Measurements from ENCODE around the gene ZNF227. TPM values are rescaled to one million over a fixed set of nuclear protein-coding genes. Genes with fewer than 3 reads are reported as not detected.
"Not testable (repeated sequence)": the region's sequence is repeated elsewhere in the genome, so short reads cannot be mapped to it uniquely, and the experiment has no call there.

The ZNF227 gene
- polyA plus RNA-seq (2013, experiment 1 of 2; ENCODE audit: insufficient read length), result 6.5 TPM
- 5.7 TPM for polyA plus RNA-seq (2013, experiment 2 of 2; ENCODE audit: insufficient read length)

GRCh38 chr19:44212250-44212865, at the start of gene ZNF227:
ZNF227 (plus strand) TSS chr19:44212532; CDS start chr19:44217793, 5,261 bp downstream.
- peak; percentile 97 for DNase-seq

DNA sequence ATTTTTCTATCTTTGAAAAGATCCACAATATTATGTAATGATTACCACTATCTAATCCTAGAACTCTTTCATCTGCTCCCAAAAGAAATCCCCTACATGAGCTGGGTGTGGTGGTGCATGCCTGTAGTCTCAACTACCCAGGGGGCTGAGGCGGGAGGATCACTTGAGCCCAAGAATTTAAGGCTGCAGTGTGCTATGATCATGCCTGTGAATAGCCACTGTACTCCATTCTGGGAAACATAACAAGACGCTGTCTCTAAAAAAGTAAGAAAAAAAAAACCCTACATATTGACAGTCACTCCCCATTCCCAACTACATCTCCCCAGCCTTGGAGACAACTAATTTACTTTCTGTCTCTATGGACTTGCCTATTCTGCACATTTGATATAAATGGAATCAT, 48.5 kb upstream of the ZNF227 start:
- DNase-seq, result no peak

DNA sequence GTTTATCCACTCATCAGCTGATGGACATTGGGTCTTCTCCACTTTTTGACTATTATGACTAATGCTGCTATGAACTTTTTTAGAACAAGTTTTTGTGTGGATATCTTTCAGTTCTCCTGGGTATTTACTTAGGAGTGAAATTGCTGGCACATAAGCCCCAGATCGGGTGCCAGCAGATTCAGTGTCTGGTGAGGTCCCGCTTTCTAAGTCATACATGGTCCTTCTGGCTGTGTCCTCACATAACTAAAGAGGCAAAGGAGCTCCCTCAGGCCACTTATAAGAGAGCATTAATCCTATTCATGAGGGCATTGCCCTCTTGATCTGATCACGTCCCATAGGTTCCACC, 48.0 kb upstream of the ZNF227 start:
- no peak for DNase-seq

GRCh38 chr19:44164673-44165512, 47.4 kb upstream of the ZNF227 start, which contains the start of gene ZNF226:
ZNF226 (plus strand) TSS chr19:44165100; CDS start chr19:44170081, 4,981 bp downstream.
- DNase-seq, result peak; percentile 99

GRCh38 chr19:44170660-44171059, 41.7 kb upstream of the ZNF227 start:
- not testable (repeated sequence) for DNase-seq

DNA sequence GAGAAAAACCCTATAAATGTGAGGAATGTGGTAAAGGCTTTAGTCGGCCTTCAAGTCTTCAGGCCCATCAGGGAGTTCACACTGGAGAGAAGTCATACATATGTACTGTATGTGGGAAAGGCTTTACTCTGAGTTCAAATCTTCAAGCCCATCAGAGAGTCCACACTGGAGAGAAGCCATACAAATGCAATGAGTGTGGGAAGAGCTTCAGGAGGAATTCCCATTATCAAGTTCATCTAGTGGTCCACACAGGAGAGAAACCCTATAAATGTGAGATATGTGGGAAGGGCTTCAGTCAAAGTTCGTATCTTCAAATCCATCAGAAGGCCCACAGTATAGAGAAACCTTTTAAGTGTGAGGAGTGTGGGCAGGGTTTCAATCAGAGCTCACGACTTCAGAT, 35.7 kb upstream of the ZNF227 start:
- no peak for DNase-seq

DNA sequence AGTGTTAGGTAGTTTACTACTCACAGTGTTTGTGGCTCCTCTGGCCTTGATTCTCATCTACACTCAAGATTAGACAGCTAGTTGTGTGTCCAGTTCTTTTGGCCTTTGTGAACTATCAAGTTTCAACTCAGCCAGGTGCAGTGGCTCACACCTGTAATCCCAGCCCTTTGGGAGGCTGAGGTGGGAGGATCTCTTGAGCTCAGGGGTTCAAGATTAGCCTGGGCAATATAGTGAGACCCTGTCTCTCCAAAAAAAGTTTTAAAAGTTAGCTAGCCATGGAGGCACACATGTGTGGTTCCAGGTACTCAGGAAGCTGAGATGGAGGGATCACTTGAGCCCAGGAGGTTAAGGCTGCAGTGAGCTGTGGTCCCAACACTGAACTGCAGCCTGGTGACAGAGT, 31.4 kb upstream of the ZNF227 start:
- no peak for DNase-seq

DNA sequence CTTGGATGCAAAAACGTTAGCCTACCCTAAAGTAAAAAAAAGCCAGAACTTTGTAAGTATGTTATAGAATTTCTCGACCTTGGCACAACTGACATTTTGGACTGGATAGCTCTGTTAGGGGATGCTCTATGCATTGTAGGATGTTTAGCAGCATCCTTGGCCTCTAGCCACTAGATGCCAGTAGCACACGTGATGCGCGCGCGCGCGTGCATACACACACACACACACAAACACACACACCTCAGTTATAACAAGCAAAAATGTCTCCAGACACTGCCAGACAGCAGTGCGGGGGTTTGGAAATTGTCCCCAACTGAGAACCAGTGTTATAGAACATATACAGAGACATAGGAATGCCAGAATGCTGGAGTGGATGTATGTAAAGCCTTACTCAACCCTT, 30.2 kb upstream of the ZNF227 start:
- no peak for DNase-seq

DNA sequence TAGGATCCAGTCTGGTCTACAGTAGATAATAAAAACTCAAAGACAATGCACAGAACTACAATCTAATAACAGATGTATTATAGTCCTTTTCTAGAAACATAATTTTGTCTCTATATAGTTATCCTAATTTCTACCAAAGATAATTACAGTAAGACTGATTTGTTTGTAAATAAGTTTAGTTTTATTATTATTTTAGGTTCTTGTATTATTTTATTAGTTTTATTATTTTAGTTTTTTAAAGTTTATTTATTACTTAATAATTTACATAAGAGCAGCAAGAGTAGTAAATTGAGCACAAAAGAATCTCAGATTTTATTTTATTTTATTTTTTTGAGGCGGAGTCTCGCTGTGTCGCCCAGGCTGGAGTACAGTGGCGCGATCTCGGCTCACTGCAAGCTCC, 22.3 kb upstream of the ZNF227 start:
- DNase-seq, result no peak

DNA sequence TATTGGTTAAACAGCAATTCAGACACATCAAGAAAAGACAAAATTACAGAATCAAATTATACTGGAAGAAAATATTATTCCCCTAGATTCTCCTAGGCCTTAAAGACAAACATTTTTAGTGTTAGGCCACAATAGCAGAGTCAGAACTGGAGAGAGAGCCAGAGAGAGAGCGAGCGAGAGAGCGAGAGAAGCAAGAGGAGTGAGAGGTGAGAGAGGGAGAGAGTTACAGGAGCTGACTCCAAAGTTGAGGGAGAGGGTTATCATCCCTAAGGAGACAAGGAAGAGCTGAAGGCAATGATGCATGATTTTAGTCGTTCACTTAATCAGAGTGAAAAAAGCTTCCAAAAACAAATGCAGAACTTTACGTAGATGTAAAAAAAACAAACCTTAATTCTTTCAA, 20.2 kb upstream of the ZNF227 start:
- DNase-seq, result no peak

GRCh38 chr19:44196772-44197171, 15.6 kb upstream of the ZNF227 start:
- DNase-seq, result no peak

DNA sequence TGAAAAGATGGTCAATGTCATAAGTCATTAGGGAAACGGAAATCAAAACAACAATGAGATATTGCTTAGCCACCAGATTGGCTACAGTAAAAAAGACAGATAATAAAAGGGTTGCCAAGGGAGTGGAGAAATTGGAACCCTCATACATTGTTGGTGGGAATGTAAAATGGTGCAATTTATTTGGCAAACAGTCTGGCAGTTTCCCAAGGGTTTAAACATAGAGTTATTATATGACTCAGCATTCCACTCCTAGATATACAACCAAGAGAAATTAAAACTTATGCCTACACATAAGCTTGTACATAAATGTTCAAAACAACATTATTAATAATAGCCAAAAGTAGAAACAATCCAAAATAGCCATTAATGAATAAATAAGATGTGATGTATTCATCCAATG, 9.9 kb upstream of the ZNF227 start:
- DNase-seq, result peak; percentile 5

- no peak for DNase-seq
Measured at GRCh38 chr19:44202974-44203373, 9.4 kb upstream of the ZNF227 start.

- DNase-seq, result not testable (repeated sequence)
Measured at GRCh38 chr19:44203877-44204276, 8.5 kb upstream of the ZNF227 start.

- DNase-seq, result no peak
Measured at GRCh38 chr19:44204772-44205171, 7.6 kb upstream of the ZNF227 start.

DNA sequence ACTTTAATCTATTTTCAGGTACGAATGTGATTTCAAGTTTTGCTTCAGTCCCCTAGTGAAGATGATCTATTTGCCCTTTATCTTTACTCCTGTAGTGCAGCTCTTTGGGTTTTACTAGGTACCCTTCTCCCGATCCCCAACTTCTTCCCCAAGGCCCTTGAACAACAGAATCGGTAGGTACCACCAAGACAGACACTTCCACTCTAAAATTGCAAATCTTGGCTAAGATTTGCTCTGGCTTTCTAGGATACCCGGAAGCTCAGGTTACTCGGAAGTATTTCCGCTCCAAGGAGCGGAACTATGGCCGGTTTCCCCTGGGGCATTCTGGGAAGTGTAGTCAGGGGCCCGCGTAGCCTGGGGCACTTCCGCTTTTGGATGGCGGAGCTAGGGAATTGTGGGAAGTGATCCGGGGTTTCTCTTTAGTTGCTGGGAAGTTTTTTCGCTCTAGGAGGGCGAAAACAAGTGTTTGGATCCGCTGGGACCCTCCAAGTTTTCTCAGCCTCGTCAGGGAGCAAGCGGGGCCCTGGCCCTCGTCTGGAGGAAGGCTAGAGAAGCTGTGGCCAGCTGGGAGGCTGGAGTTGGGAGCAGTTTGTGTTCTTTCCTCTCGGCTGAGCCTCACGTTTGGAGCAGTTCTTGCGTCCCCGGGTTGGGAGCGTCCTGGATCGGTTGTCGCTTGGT, 5.1 kb upstream of the ZNF227 start:
- peak; percentile 96 for DNase-seq

DNA sequence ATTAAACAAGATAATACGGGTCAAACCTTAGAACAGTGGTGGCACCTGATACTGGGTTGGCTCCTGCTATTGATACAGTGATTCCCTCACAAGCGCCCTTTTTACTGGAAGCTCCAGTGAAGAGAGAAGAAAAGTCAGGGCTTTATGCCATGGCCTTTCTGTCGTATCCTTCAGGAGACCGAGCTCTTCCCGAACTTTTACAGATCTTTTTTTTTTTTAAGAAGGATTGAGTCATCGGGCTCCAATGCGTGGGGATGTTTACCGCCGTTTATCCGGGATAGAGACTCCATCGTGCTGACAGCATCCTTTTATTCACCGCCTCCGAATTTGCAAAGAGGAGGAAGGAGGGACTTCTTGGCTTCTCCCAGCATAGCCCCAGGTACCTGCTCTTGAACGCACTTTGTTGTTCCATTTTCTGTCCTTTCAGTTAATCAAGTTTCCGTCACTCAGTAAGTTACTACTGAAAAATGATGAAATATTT, 574 bp downstream of the ZNF227 start:
- DNase-seq, result peak; percentile 23

DNA sequence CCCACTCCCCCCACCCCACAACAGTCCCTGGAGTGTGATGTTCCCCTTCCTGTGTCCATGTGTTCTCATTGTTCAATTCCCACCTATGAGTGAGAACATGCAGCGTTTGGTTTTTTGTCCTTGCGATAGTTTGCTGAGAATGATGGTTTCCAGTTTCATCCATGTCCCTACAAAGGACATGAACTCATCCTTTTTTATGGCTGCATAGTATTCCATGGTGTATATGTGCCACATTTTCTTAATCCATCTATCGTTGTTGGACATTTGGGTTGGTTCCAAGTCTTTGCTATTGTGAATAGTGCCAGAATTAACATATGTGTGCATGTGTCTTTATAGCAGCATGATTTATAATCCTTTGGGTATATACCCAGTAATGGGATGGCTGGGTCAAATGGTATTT, 7.6 kb downstream of the ZNF227 start:
- not testable (repeated sequence) for DNase-seq

- not testable (repeated sequence) for DNase-seq
Measured at GRCh38 chr19:44220761-44221160, 8.4 kb downstream of the ZNF227 start.

DNA sequence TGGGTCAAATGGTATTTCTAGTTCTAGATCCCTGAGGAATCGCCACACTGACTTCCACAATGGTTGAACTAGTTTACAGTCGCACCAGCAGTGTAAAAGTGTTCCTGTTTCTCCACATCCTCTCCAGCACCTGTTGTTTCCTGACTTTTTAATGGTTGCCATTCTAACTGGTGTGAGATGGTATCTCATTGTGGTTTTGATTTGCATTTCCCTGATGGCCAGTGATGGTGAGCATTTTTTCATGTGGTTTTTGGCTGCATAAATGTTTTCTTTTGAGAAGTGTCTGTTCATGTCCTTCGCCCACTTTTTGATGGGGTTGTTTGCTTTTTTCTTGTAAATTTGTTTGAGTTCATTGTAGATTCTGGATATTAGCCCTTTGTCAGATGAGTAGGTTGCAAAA, 9.0 kb downstream of the ZNF227 start:
- not testable (repeated sequence) for DNase-seq

- no peak for DNase-seq
Measured at GRCh38 chr19:44228318-44228717, 16.0 kb downstream of the ZNF227 start.

- no peak for DNase-seq
Measured at GRCh38 chr19:44232867-44233266, 20.5 kb downstream of the ZNF227 start.

- no peak for DNase-seq
Measured at GRCh38 chr19:44236384-44236783, 24.1 kb downstream of the ZNF227 start.

All from fibroblast of skin of back (primary cell).